ENCODE measurements around the gene ITIH4. TPM values are rescaled to one million over a fixed set of nuclear protein-coding genes. Genes with fewer than 3 reads are reported as not detected.

The ITIH4 gene
- total and polyA plus RNA-seq, 2 of the 13 experiments (the other 11 are each of a cell fraction or from before 2014, with no cell fraction given) = 2.7 to 5.3 TPM

DNA sequence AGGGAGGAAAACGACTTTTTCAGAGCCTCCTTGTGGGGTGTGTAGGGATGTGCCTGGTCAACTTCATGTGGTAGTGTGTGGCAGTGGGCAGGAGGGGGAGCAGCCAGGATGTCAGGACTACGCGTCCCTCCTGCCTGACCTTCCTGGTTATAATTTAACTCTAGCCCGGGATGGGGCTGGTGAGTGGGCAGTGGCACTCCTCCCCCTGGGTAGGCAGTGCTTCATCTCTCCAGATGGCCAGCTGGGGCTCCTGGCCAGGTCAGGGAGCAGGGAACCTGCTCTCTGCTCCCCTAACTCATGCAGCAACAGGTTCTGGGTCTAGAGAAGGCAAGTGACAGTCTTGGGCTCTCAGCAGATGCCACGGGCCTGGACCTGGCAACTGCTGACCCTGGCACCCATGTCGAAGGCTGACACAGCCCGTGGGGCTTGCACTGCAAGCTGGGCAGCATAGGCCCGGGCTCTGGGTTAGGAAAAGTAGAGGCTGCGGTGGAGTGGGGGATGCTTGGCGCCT is 2.6 kb downstream of the ITIH4 start (continued):
- no peak for TF ChIP-seq HNRNPLL (IDR thresholded peaks at IDR 0.05; ENCODE audit: low read depth, low read length, poor library complexity, severe bottlenecking)
- TF ChIP-seq ZEB1 (IDR thresholded peaks at IDR 0.05; ENCODE audit: insufficient replicate concordance, low read depth) = no peak
- TF ChIP-seq ZNF530 (CRISPR knock-in tag; IDR thresholded peaks at IDR 0.05; ENCODE audit: low read depth) = no peak
- no peak for TF ChIP-seq ZBTB3 (CRISPR knock-in tag; IDR thresholded peaks at IDR 0.05; ENCODE audit: borderline replicate concordance, low read depth)
- no peak for TF ChIP-seq ZNF224 (CRISPR knock-in tag; IDR thresholded peaks at IDR 0.05)
- TF ChIP-seq PRPF4 (IDR thresholded peaks at IDR 0.05; ENCODE audit: low read depth, low read length, poor library complexity, severe bottlenecking) = no peak
- no peak; the same call in 1 of the 2 replicates for TF ChIP-seq YEATS4 (CRISPR knock-in tag; IDR thresholded peaks at IDR 0.05; ENCODE audit: borderline replicate concordance)
- TF ChIP-seq, protein P1, sequence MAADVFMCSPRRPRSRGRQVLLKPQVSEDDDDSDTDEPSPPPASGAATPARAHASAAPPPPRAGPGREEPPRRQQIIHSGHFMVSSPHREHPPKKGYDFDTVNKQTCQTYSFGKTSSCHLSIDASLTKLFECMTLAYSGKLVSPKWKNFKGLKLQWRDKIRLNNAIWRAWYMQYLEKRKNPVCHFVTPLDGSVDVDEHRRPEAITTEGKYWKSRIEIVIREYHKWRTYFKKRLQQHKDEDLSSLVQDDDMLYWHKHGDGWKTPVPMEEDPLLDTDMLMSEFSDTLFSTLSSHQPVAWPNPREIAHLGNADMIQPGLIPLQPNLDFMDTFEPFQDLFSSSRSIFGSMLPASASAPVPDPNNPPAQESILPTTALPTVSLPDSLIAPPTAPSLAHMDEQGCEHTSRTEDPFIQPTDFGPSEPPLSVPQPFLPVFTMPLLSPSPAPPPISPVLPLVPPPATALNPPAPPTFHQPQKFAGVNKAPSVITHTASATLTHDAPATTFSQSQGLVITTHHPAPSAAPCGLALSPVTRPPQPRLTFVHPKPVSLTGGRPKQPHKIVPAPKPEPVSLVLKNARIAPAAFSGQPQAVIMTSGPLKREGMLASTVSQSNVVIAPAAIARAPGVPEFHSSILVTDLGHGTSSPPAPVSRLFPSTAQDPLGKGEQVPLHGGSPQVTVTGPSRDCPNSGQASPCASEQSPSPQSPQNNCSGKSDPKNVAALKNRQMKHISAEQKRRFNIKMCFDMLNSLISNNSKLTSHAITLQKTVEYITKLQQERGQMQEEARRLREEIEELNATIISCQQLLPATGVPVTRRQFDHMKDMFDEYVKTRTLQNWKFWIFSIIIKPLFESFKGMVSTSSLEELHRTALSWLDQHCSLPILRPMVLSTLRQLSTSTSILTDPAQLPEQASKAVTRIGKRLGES (CRISPR knock-in tag; IDR thresholded peaks at IDR 0.05; ENCODE audit: borderline replicate concordance) = no peak
- no peak for TF ChIP-seq ZNF264 (CRISPR knock-in tag; IDR thresholded peaks at IDR 0.05)
- TF ChIP-seq, protein P2, sequence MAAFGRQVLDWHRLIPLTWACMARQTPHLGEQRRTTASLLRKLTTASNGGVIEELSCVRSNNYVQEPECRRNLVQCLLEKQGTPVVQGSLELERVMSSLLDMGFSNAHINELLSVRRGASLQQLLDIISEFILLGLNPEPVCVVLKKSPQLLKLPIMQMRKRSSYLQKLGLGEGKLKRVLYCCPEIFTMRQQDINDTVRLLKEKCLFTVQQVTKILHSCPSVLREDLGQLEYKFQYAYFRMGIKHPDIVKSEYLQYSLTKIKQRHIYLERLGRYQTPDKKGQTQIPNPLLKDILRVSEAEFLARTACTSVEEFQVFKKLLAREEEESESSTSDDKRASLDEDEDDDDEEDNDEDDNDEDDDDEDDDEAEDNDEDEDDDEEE (CRISPR knock-in tag; IDR thresholded peaks at IDR 0.05) = 0 out of 2 replicates have a peak, but pooled peaks have one; percentile 55
- no peak for TF ChIP-seq LRRFIP1 (CRISPR knock-in tag; conservative IDR thresholded peaks at IDR 0.05)
- no peak for TF ChIP-seq POLR2G (IDR thresholded peaks at IDR 0.05; ENCODE audit: low read depth, low read length)
- TF ChIP-seq FOXC1 (CRISPR knock-in tag; IDR thresholded peaks at IDR 0.05; ENCODE audit: borderline replicate concordance) = no peak
- TF ChIP-seq, protein P3, sequence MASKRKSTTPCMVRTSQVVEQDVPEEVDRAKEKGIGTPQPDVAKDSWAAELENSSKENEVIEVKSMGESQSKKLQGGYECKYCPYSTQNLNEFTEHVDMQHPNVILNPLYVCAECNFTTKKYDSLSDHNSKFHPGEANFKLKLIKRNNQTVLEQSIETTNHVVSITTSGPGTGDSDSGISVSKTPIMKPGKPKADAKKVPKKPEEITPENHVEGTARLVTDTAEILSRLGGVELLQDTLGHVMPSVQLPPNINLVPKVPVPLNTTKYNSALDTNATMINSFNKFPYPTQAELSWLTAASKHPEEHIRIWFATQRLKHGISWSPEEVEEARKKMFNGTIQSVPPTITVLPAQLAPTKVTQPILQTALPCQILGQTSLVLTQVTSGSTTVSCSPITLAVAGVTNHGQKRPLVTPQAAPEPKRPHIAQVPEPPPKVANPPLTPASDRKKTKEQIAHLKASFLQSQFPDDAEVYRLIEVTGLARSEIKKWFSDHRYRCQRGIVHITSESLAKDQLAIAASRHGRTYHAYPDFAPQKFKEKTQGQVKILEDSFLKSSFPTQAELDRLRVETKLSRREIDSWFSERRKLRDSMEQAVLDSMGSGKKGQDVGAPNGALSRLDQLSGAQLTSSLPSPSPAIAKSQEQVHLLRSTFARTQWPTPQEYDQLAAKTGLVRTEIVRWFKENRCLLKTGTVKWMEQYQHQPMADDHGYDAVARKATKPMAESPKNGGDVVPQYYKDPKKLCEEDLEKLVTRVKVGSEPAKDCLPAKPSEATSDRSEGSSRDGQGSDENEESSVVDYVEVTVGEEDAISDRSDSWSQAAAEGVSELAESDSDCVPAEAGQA (IDR thresholded peaks at IDR 0.05; ENCODE audit: low read depth) = no peak
- TF ChIP-seq, protein P3 (CRISPR knock-in tag; IDR thresholded peaks at IDR 0.05; ENCODE audit: borderline replicate concordance) = no peak

Data from HepG2 (cell line).